ENCODE measurements around the gene ZMYND8.

Gene ZMYND8

GRCh38 chr20:47332381-47333206 is 23.9 kb downstream of the ZMYND8 start:
- no peak for DNase-seq

- DNase-seq = no peak
Measured at GRCh38 chr20:47330933-47331708, 25.4 kb downstream of the ZMYND8 start.

GRCh38 chr20:47330071-47330470 is 26.4 kb downstream of the ZMYND8 start:
- no peak for DNase-seq

- no peak for DNase-seq
Measured at GRCh38 chr20:47328129-47328528, 28.4 kb downstream of the ZMYND8 start.

GRCh38 chr20:47327711-47328110 is 28.8 kb downstream of the ZMYND8 start:
- DNase-seq = no peak

- DNase-seq = no peak
Measured at GRCh38 chr20:47326658-47327268, 29.7 kb downstream of the ZMYND8 start.

- DNase-seq = no peak
Measured at GRCh38 chr20:47325242-47325641, 31.3 kb downstream of the ZMYND8 start.

- no peak for DNase-seq
Measured at GRCh38 chr20:47320990-47321805, 35.3 kb downstream of the ZMYND8 start.

- DNase-seq = no peak
Measured at GRCh38 chr20:47319517-47320252, 36.8 kb downstream of the ZMYND8 start.

- no peak for DNase-seq
Measured at GRCh38 chr20:47318586-47319516, 37.6 kb downstream of the ZMYND8 start.

- DNase-seq = no peak
Measured at GRCh38 chr20:47318027-47318585, 38.4 kb downstream of the ZMYND8 start.

- DNase-seq = no peak
Measured at GRCh38 chr20:47317127-47317895, 39.2 kb downstream of the ZMYND8 start.

GRCh38 chr20:47316776-47317126 is 39.7 kb downstream of the ZMYND8 start:
- DNase-seq = no peak

- no peak for DNase-seq
Measured at GRCh38 chr20:47315339-47316056, 41.0 kb downstream of the ZMYND8 start.

GRCh38 chr20:47314647-47315338 is 41.7 kb downstream of the ZMYND8 start:
- no peak for DNase-seq

- DNase-seq = no peak
Measured at GRCh38 chr20:47311967-47312681, 44.4 kb downstream of the ZMYND8 start.

- DNase-seq = no peak
Measured at GRCh38 chr20:47311211-47311610, 45.3 kb downstream of the ZMYND8 start.

GRCh38 chr20:47310729-47311128 is 45.8 kb downstream of the ZMYND8 start:
- DNase-seq = no peak
